HepG2 (cell line): ENCODE measurements around the gene ATP13A5. TPM values are rescaled to one million over a fixed set of nuclear protein-coding genes. Genes with fewer than 3 reads are reported as not detected.

ENCODE experiments used
- ATAC-seq: fragments of 200-7000 bp; cut with Tn5 transposase; 3 replicates; pipeline ENCODE4 v1.9.1; 2020; ENCODE audit warnings: mild to moderate bottlenecking, moderate library complexity
- BruUV-seq: library from RNA; stranded (reverse); fragments of 400-500 nt; replicated peaks from 2 replicates; lab custom pipeline; 2021; lab: Mats Ljungman, UMichigan
- CTCF ChIA-PET: fragments of 300-600 bp; formaldehyde crosslinking; extraction: SDS; loops from one replicate; lab custom pipeline; 2021; ENCODE audit warnings: low total read pairs, inconsistent platforms, low intra/inter-chr PET ratio; lab: Yijun Ruan, JAX
- POLR2A ChIA-PET: fragments of 350-600 bp; sonication (Branson Sonifier 250); formaldehyde crosslinking; loops from one replicate; lab custom pipeline; 2020; ENCODE audit warnings: antibody characterized with exemption, inconsistent platforms; lab: Yijun Ruan, JAX
- DNase-seq: peaks from one replicate; pipeline ENCODE4 v3.0.0-alpha.2; 2015; ENCODE audit warnings: low spot score
- FAIRE-seq: peaks from 3 replicates; lab custom pipeline; 2011; peaks lifted over from hg19 to GRCh38; lab: Jason Lieb, UNC
- H2AFZ ChIP-seq: one replicate; pipeline ENCODE4 v1.6.1; 2011; ENCODE audit warnings: low read length, inconsistent platforms
- H3K27ac ChIP-seq: fragments of 300-600 bp; 3 replicates; pipeline ENCODE4 v1.8.0; 2011; ENCODE audit warnings: mixed run types, mild to moderate bottlenecking, mixed read lengths, low read length, inconsistent platforms; ENCODE audit not compliant: insufficient read depth; ENCODE audit errors: extremely low read length
- H3K27me3 ChIP-seq, 2 experiments: fragments of 200-600 bp in 1 of 2; 2 replicates in 1 of 2; 3 replicates in 1 of 2; pipeline versions ENCODE4 v1.6.0 to v1.8.0; 2011; ENCODE audit warnings: low read length in 2 of 2, mild to moderate bottlenecking in 2 of 2, moderate library complexity in 2 of 2, inconsistent platforms in 1 of 2; ENCODE audit not compliant: insufficient read depth in 2 of 2, control insufficient read depth in 1 of 2
- H3K36me3 ChIP-seq, 2 experiments: fragments of 200-600 bp in 1 of 2; replicated peaks in 1 of 2; 2 replicates in 1 of 2; 3 replicates in 1 of 2; pipeline versions ENCODE4 v1.5.1 to v1.8.0; 2011; ENCODE audit warnings: low read length in 2 of 2, inconsistent platforms in 1 of 2; ENCODE audit not compliant: insufficient read depth in 2 of 2, control insufficient read depth in 1 of 2
- H3K4me1 ChIP-seq: 2 replicates; pipeline ENCODE4 v1.5.1; 2012; ENCODE audit warnings: low read length, inconsistent platforms; ENCODE audit not compliant: insufficient read depth
- H3K4me2 ChIP-seq: 2 replicates; pipeline ENCODE4 v1.6.0; 2011; ENCODE audit warnings: low read depth, low read length, inconsistent platforms
- H3K4me3 ChIP-seq, 3 experiments: fragments of 200-600 bp in 1 of 3; sonication (generic), shearing (Covaris generic) in 1 of 3; replicated peaks in 1 of 3; 2 replicates each; pipeline ENCODE4 v1.5.1; 2011 to 2016; ENCODE audit warnings: low read length in 3 of 3, inconsistent platforms in 2 of 3, low read depth in 2 of 3, mild to moderate bottlenecking in 2 of 3, control low read depth in 1 of 3, mixed read lengths in 1 of 3; ENCODE audit not compliant: insufficient read depth in 1 of 3
- H3K79me2 ChIP-seq: one replicate; pipeline ENCODE4 v1.6.1; 2011; ENCODE audit warnings: low read length, inconsistent platforms; ENCODE audit not compliant: insufficient read depth
- H3K9ac ChIP-seq: 2 replicates; pipeline ENCODE4 v1.6.0; 2011; ENCODE audit warnings: mild to moderate bottlenecking, low read depth, low read length, inconsistent platforms; ENCODE audit not compliant: insufficient read depth
- H3K9me3 ChIP-seq: 2 replicates; pipeline ENCODE4 v1.5.1; 2012; ENCODE audit warnings: mild to moderate bottlenecking, low read length
- H4K20me1 ChIP-seq: 2 replicates; pipeline ENCODE4 v1.6.0; 2011; ENCODE audit warnings: inconsistent platforms, mild to moderate bottlenecking, low read length, moderate library complexity; ENCODE audit not compliant: insufficient read depth
- CHD2 ChIP-seq: IDR thresholded peaks from 2 replicates; pipeline ENCODE4 v1.6.1; 2011; ENCODE audit warnings: low read depth, low read length, improper control_type of control experiment
- DNMT1 ChIP-seq: sonication (generic); formaldehyde crosslinking; IDR thresholded peaks from 2 replicates; pipeline ENCODE4 v1.5.1; 2020; ENCODE audit warnings: mild to moderate bottlenecking, missing genetic modification reagents
- EHMT2 ChIP-seq: fragments of 200-600 bp; sonication (generic); IDR thresholded peaks from 2 replicates; pipeline ENCODE4 v1.7.0; 2017; ENCODE audit warnings: antibody characterized with exemption, low read depth, low read length, borderline replicate concordance
- FOXK1 ChIP-seq: sonication (generic); formaldehyde crosslinking; IDR thresholded peaks from 2 replicates; pipeline ENCODE4 v1.4.0; 2020; ENCODE audit warnings: low read depth, missing genetic modification reagents, borderline replicate concordance
- FOXO4 ChIP-seq: sonication (generic); formaldehyde crosslinking; conservative IDR thresholded peaks from 2 replicates; pipeline ENCODE4 v1.8.1; 2023; ENCODE audit warnings: missing genetic modification reagents
- GPBP1L1 ChIP-seq: sonication (generic); formaldehyde crosslinking; IDR thresholded peaks from 2 replicates; pipeline ENCODE4 v1.5.0; 2020; ENCODE audit warnings: mild to moderate bottlenecking, missing genetic modification reagents
- IKZF4 ChIP-seq: sonication (generic); formaldehyde crosslinking; IDR thresholded peaks from 2 replicates; pipeline ENCODE4 v1.5.1; 2020; ENCODE audit warnings: borderline replicate concordance, mild to moderate bottlenecking, low read depth, missing genetic modification reagents; ENCODE audit errors: not compliant biosample characterization
- MEF2D ChIP-seq: sonication (generic); formaldehyde crosslinking; IDR thresholded peaks from 2 replicates; pipeline ENCODE4 v1.5.1; 2020; ENCODE audit warnings: mild to moderate bottlenecking, missing genetic modification reagents
- MIER3 ChIP-seq: IDR thresholded peaks from 2 replicates; pipeline ENCODE4 v1.6.1; 2016; ENCODE audit warnings: missing compliant biosample characterization, borderline replicate concordance
- SIN3B ChIP-seq: fragments of 150-350 bp; IDR thresholded peaks from 2 replicates; pipeline ENCODE4 v1.6.1; 2014; ENCODE audit warnings: low read length
- SP4 ChIP-seq: sonication (generic); formaldehyde crosslinking; IDR thresholded peaks from 2 replicates; pipeline ENCODE4 v1.8.1; 2023; ENCODE audit warnings: mild to moderate bottlenecking, missing genetic modification reagents
- USF2 ChIP-seq, 2 experiments: sonication (generic) in 1 of 2; formaldehyde crosslinking in 1 of 2; IDR thresholded peaks; 2 replicates each; pipeline versions ENCODE4 v1.5.1 to v1.6.1; 2011 to 2020; ENCODE audit warnings: borderline replicate concordance in 1 of 2, low read depth in 1 of 2, low read length in 1 of 2, mild to moderate bottlenecking in 1 of 2, missing genetic modification reagents in 1 of 2, moderate library complexity in 1 of 2
- YEATS2 ChIP-seq: sonication (generic); formaldehyde crosslinking; IDR thresholded peaks from 2 replicates; pipeline ENCODE4 v1.4.0; 2020; ENCODE audit warnings: missing genetic modification reagents, borderline replicate concordance
- ZC3H4 ChIP-seq: sonication (generic); formaldehyde crosslinking; IDR thresholded peaks from 2 replicates; pipeline ENCODE4 v1.4.0; 2020; ENCODE audit warnings: missing genetic modification reagents, borderline replicate concordance
- ZKSCAN1 ChIP-seq: fragments of 150-350 bp; IDR thresholded peaks from 2 replicates; pipeline ENCODE4 v1.6.1; 2014; ENCODE audit warnings: low read length
- ZNF296 ChIP-seq: sonication (generic); formaldehyde crosslinking; conservative IDR thresholded peaks from 2 replicates; pipeline ENCODE4 v1.5.0; 2020; ENCODE audit warnings: mild to moderate bottlenecking, missing genetic modification reagents
- ZNF713 ChIP-seq: sonication (generic); formaldehyde crosslinking; IDR thresholded peaks from 2 replicates; pipeline ENCODE4 v1.4.0; 2020; ENCODE audit warnings: mild to moderate bottlenecking, missing genetic modification reagents
- ZNF780A ChIP-seq: sonication (generic); formaldehyde crosslinking; IDR thresholded peaks from 2 replicates; pipeline ENCODE4 v1.8.0; 2022; ENCODE audit warnings: mild to moderate bottlenecking, missing genetic modification reagents, moderate library complexity
- ZNF83 ChIP-seq: sonication (generic); formaldehyde crosslinking; IDR thresholded peaks from 2 replicates; pipeline ENCODE4 v1.4.0; 2020; ENCODE audit warnings: missing genetic modification reagents, mild to moderate bottlenecking, borderline replicate concordance
- WGBS: methylation state at CpG from one replicate; pipeline ENCODE4 v1.1.6; 2017; ENCODE audit warnings: low lambda C conversion rate; 5-methylcytosine and 5-hydroxymethylcytosine counted together
- in situ Hi-C: cut with HindIII; loops from 2 replicates; pipeline ENCODE4 v1.10.0; 2017; ENCODE audit warnings: low pct_unique_long_range_greater_than_20kb; ENCODE audit not compliant: extremely low pct_ligation_motif_present
- intact Hi-C: fragments of 100-400 bp; cut with micrococcal nuclease; formaldehyde crosslinking; loops from one replicate; pipeline ENCODE4 v1.10.0; 2022; ENCODE audit not compliant: unreplicated experiment
- polyA plus RNA-seq, 8 experiments: library from polyadenylated mRNA; depleted of rRNA in 3 of 8; stranded (reverse) in 7 of 8; unstranded in 1 of 8; fragments of >200 nt; fragmentation: Illumina TruSeq in 4 of 8; extraction: Trizol in 4 of 8; gene quantifications; 2 replicates each; pipeline versions ENCODE4 v1.2.1 to v1.2.3, GENCODE V29; 2011 to 2016; ENCODE audit warnings: low read depth in 4 of 8, missing spikeins in 1 of 8, mixed read lengths in 1 of 8; ENCODE audit not compliant: insufficient read depth in 1 of 8
- total RNA-seq, 5 experiments: library from RNA; depleted of rRNA; stranded (reverse); fragments of >200 nt; fragmentation: Illumina TruSeq; extraction: Trizol; gene quantifications; 2 replicates each; pipeline ENCODE4 v1.2.3, GENCODE V29; 2016; ENCODE audit warnings: low read depth in 1 of 5

Gene ATP13A5
- total and polyA plus RNA-seq, 2 of the 13 experiments (the other 11 are each of a cell fraction or from before 2014, with no cell fraction given): not detected

- WGBS: 21% methylated on average over 4 of the region's 4 CpGs
- no peaks in the 10 kb centered on the region for H3K79me2 ChIP-seq
- no peak for DNase-seq
- H3K27ac ChIP-seq: no peak overlapping the region
- H3K4me2 ChIP-seq: no peak overlapping the region
- H3K4me1 ChIP-seq: no peaks in the 10 kb centered on the region
- intact Hi-C loops: no loop called here
- BruUV-seq: no TSS peak
- peaks cover 0 to 1% of the 10 kb centered on the region in 2 experiments; a peak in 1 of 5 replicates for H3K27me3 ChIP-seq
- H3K4me3 ChIP-seq: no peak overlapping the region
- H2AFZ ChIP-seq: no peak overlapping the region
- no peak for ATAC-seq
- in situ Hi-C loops: no loop called here
- H4K20me1 ChIP-seq: no peaks in the 10 kb centered on the region
- no peaks in the 10 kb centered on the region for H3K9me3 ChIP-seq
- TF ChIP-seq ZNF296 (CRISPR knock-in tag) (no peak), EHMT2 (no peak), DNMT1 (CRISPR knock-in tag) (no peak), CHD2 (no peak), MEF2D (no peak), ZNF83 (no peak), GPBP1L1 (no peak), USF2 (IDR thresholded peaks at IDR 0.05; ENCODE audit: low read depth, low read length) (no peak), USF2 (CRISPR knock-in tag; IDR thresholded peaks at IDR 0.05; ENCODE audit: borderline replicate concordance) (no peak), MIER3 (no peak), YEATS2 (CRISPR knock-in tag) (no peak), ZNF780A (no peak), ZNF713 (CRISPR knock-in tag) (no peak), IKZF4 (no peak), FOXK1 (CRISPR knock-in tag) (no peak), ZC3H4 (no peak), SP4 (CRISPR knock-in tag) (no peak), ZKSCAN1 (no peak), SIN3B (no peak), FOXO4 (CRISPR knock-in tag) (no peak)
- no peak overlapping the region for H3K9ac ChIP-seq
- H3K36me3 ChIP-seq: no peaks in the 10 kb centered on the region
- ChIA-PET POLR2A (no interaction called here), CTCF (no interaction called here)
- FAIRE-seq: no peak
These were observed 147.9 kb downstream of the ATP13A5 start for GRCh38 chr3:193230610-193231009.
